Left forelimb (tissue), 1 donor: ENCODE data around the gene GRID2IP.
"Not testable (repeated sequence)": the region's sequence is repeated elsewhere in the genome, so short reads cannot be mapped to it uniquely, and the experiment has no call there.

Experiments used
- DNase-seq: peaks from one replicate; pipeline ENCODE4 v3.0.0-alpha.2; 2018; ENCODE audit warnings: low spot score

Gene GRID2IP

DNA sequence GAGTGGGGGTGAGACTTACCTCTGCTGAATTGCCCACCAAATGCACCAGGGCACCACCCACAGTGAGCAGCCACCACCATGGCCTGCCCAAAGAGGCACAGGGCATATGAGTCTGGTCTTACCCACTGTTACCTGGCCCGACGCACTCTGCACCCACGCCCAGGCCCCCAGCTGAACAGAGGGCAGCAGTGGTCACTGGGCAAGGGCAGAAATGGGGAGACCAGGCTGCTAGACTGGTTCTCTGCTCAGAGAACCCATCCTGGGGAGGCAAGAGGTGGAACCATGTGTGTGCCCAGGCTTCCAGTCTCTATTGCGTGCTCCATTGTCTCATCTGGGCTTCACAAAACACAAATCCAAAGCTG is 64.1 kb downstream of the GRID2IP start:
- no peak for DNase-seq

DNA sequence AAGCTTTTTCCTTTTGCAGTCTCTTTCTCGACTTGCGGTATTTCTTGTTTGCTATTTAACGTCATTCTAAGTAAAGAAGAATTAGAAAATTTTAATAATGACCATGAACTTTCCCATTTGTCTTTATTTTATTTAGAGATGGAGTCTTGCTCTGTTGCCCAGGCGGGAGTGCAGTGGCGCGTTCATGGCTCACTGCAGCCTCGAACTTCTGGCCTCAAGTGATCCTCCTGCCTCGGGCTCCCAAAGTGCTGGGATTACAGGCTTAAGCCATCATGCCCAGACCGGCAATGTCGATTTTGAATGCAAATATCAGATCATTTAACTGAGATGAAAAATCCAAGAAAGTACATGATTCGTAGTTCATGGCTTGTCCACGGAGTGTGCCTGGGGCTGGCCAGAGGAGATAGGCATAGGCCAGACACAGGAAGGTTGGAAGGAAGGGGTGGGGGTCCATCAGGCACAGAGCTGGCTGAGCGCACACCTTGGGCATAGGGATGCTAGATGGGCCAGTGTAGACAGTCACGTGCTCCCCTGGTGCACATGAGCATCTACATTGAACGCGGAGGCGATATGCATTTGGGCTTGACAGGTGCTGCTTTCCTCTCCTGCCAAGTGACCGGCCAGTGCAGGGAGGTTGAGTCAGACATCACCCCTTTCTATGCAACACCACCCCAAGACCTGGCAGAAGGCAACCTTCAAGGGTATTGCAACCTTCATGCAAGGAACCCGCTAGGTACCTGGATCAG is 64.7 kb downstream of the GRID2IP start:
- DNase-seq, result no peak

GRCh38 chr7:6482743-6483119 is 68.5 kb downstream of the GRID2IP start:
- no peak for DNase-seq

DNA sequence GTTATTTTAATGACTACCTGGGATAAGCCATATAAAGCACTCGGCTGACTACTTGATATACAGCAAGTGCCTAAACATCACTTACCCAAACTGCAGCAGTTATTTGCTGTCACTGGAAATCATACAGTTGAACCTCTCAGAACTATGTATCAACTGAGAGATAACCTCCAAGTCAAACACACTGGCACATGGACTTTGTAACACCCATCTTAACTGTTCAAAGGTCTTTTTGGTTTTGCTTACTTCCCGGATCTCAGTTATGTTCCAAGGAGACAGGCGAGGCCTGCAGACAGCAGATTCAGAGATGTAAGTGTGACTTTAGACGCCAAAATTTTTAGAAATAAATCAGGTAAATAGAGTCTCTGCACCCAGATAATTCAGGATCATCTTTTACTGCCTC is 69.0 kb downstream of the GRID2IP start:
- DNase-seq, result no peak

DNA sequence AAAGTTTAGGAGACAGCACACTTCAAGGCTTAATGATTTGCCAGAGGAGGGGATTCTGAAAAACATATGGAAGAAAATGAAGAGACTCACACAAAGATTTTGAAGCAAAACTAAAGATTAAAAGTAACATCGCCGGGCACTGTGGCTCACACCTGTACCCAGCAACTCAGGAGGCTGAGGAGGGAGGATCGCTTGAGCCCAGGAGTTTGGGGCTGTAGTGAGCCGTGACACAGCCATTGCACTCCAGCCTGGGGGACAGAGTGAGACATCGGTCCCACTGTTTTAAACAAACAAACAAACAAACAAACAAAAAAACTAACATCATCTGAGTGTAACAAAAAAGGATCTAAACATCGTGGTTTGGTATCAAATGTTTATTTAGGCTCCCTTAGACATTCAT is 69.8 kb downstream of the GRID2IP start:
- DNase-seq, result no peak

GRCh38 chr7:6480323-6480660 is 71.0 kb downstream of the GRID2IP start:
- DNase-seq, result no peak

DNA sequence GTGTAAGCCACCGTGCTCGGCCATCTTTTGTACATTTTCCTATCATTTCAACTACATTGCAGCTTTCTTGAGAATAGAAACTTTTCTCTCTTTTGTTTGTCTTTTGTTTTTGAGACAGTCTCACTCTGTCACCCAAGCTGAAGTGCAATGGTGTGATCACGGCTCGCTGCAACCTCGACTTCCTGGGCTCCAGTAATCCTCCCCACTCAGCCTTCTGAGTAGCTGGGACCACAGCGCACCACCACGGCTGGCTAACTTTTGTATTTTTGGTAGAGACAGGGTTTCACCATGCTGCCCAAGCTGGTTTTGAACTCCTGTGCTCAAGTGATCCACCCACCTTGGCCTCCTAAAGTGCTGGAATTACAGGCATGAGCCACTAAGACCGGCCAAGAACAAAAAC is 72.2 kb downstream of the GRID2IP start:
- no peak for DNase-seq

GRCh38 chr7:6478186-6478585 is 73.1 kb downstream of the GRID2IP start:
- no peak for DNase-seq

DNA sequence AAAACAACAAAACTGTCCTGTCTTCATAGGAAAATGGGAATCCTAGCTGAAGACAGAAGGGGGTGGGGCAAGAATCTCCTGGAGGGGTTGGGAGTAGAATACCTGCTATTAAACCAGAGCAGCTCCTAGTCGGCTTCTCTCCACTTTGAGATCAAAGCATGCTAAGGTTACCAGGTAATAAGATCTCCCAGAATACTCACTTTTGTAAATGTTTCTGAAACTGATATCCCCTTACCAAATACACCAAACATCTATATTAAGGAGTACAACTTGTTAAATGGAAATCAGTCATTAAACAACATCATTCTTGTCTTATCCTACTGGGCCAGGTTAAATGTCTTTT is 74.0 kb downstream of the GRID2IP start:
- DNase-seq, result no peak

DNA sequence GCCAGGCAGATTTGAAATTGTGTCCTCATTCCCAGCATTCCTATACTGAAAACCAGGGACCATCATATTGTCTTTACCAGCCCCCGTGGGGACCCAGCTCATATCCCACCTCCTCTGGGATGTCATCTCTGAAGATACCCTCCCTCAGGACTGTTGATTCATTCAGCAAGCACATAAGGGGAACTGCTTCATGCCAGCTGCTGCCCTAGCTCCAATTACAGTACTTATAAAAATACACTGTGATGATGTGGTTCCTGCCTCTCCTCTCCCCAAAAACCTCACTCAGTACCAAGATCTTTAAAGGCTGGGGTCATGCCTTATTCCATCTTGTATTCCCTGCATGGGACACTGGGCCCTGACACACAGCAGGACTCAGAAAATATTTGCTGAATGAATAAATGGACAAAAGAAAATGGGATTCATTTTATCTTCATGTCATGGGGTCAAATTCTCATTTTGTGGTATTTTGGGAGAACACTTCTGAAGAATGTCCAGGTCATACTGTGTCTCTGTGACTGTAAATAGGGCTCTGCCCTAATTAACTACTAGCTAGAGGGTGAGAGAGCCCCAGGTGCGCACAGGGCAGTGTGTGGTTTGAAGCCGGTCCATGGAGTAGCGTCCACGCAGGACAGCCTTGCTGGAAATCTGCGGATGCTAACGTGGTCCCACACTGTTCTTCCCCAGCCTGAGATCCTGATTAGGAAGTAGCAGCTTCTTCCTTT is 74.5 kb downstream of the GRID2IP start:
- DNase-seq, result no peak

GRCh38 chr7:6475433-6476186 is 75.7 kb downstream of the GRID2IP start:
- DNase-seq, result no peak

- no peak for DNase-seq
These were observed 85.4 kb downstream of the GRID2IP start for GRCh38 chr7:6465862-6466261.

DNA sequence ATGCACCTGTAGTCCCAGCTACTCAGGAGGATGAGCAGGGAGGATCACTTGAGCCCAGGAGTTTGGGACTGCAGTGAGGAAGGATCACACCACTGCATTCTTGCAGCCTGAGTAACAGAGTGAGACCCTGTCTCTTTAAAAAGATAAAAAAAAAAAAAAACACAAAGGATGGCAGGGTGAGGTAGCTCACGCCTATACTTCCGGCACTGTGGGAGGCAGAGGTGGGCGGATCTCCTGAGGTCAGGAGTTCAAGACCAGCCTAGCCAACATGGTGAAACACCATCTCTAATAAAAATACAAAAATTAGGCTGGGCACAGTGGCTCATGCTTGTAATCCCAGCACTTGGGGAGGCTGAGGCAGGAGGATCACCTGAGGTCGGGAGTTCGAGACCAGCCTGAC is 87.7 kb downstream of the GRID2IP start:
- not testable (repeated sequence) for DNase-seq

- DNase-seq, result no peak
These were observed 89.2 kb downstream of the GRID2IP start for GRCh38 chr7:6461946-6462550.

DNA sequence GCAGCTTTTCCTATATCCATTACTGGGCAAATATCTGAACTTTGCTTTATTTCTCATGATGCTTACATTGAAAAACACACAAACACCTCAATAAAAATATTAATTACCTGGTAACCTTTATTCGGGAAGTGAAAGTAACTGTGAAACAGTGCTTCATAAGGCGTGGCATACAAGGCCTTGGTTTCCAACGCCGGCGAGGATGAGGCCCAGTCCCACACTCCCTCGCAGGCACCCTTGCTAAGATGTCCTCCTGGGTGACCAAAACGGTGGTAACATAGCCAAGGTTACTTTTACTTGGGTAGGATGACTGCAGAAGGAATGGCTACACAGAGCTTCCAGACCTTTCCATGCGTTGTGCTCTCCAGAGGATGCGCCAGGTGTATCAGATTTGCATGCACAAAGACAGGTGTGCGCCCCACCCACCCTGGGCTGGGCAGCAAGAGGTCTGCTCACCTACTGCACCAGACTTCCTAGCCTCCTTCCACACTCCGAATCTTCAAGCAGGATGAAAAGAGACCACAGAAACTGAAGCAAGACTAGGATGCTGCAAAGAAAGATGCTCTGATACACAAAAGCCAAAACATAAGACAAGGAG is 90.2 kb downstream of the GRID2IP start:
- no peak for DNase-seq

- DNase-seq, result no peak
These were observed 91.0 kb downstream of the GRID2IP start for GRCh38 chr7:6460303-6460702.

GRCh38 chr7:6458676-6459075 is 92.6 kb downstream of the GRID2IP start:
- not testable (repeated sequence) for DNase-seq

- DNase-seq, result no peak
These were observed 97.5 kb downstream of the GRID2IP start for GRCh38 chr7:6453734-6454133.

- DNase-seq, result no peak
These were observed 100.0 kb downstream of the GRID2IP start for GRCh38 chr7:6451224-6451705.

DNA sequence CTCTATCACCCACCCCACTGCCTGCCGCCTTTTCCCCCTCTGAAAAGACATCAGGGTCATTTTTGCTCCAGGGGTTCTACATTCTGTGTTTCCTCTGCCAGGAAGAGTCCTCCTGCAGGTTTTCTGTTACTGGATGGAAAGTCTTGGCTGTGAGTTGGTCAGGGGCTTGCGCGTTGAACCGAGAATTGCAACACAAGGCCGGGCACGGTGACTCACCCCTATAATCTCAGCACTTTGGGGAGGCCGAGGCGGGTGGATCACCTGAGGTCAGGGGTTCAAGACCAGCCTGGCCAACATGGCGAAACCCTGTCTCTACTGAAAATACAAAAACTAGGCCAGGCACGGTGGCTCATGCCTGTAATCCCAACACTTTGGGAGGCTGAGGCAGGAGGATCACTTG is 100.7 kb downstream of the GRID2IP start:
- DNase-seq, result not testable (repeated sequence)

DNA sequence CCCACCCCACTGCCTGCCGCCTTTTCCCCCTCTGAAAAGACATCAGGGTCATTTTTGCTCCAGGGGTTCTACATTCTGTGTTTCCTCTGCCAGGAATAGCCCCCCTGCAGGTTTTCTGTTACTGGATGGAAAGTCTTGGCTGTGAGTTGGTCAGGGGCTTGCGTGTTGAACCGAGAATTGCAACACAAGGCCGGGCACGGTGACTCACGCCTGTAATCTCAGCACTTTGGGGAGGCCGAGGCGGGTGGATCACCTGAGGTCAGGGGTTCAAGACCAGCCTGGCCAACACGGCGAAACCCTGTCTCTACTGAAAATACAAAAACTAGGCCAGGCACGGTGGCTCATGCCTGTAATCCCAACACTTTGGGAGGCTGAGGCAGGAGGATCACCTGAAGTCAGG is 101.4 kb downstream of the GRID2IP start:
- not testable (repeated sequence) for DNase-seq

- DNase-seq, result no peak
These were observed 102.2 kb downstream of the GRID2IP start for GRCh38 chr7:6448943-6449543.
